Neuronal stem cell (in vitro differentiated cells): Measurements from ENCODE around the gene GMPPB.
A peak's percentile ranks its signal among the peaks of the same experiment; 100 is the strongest.
"Not testable (repeated sequence)": the region's sequence is repeated elsewhere in the genome, so short reads cannot be mapped to it uniquely, and the experiment has no call there.

Source experiments
- DNase-seq: peaks from one replicate; pipeline ENCODE4 v3.0.0-alpha.2; 2013; ENCODE audit warnings: low spot score
- H2AFZ ChIP-seq: one replicate; pipeline ENCODE4 v1.6.1; 2013; ENCODE audit warnings: mild to moderate bottlenecking, low read length, inconsistent platforms
- H2AK5ac ChIP-seq: 2 replicates; pipeline ENCODE4 v1.6.1; 2013; ENCODE audit warnings: low read depth, mild to moderate bottlenecking, inconsistent platforms, low read length, moderate library complexity, mixed read lengths
- H2BK120ac ChIP-seq: 2 replicates; pipeline ENCODE4 v1.6.1; 2013; ENCODE audit warnings: low read depth, mild to moderate bottlenecking, inconsistent platforms, low read length, moderate library complexity, mixed read lengths
- H2BK12ac ChIP-seq: one replicate; pipeline ENCODE4 v1.6.1; 2013; ENCODE audit warnings: low read length, inconsistent platforms
- H2BK15ac ChIP-seq: 2 replicates; pipeline ENCODE4 v1.6.1; 2013; ENCODE audit warnings: mild to moderate bottlenecking, low read length, inconsistent platforms, mixed read lengths
- H2BK5ac ChIP-seq: one replicate; pipeline ENCODE4 v1.6.1; 2013; ENCODE audit warnings: inconsistent platforms, mild to moderate bottlenecking, low read length, moderate library complexity
- H3K14ac ChIP-seq: one replicate; pipeline ENCODE4 v1.6.1; 2013; ENCODE audit warnings: low read length, inconsistent platforms
- H3K18ac ChIP-seq: 2 replicates; pipeline ENCODE4 v1.6.1; 2013; ENCODE audit warnings: low read length, inconsistent platforms
- H3K23ac ChIP-seq: 2 replicates; pipeline ENCODE4 v1.6.1; 2013; ENCODE audit warnings: low read depth, mild to moderate bottlenecking, mixed read lengths, low read length, inconsistent platforms; ENCODE audit not compliant: poor library complexity
- H3K27ac ChIP-seq: replicated peaks from 3 replicates; pipeline ENCODE4 v1.5.1; 2013; ENCODE audit warnings: low read length, inconsistent platforms
- H3K27me3 ChIP-seq, 3 experiments: 2 replicates each; pipeline ENCODE4 v1.6.1; 2013; ENCODE audit warnings: low read length in 3 of 3, mild to moderate bottlenecking in 2 of 3, inconsistent platforms in 1 of 3, low read depth in 1 of 3, mixed read lengths in 1 of 3, moderate library complexity in 1 of 3; ENCODE audit not compliant: control insufficient read depth in 3 of 3, insufficient read depth in 3 of 3
- H3K36me3 ChIP-seq, 2 donors: replicated peaks in 1 of 2; 2 replicates each; pipeline ENCODE4 v1.6.1; 2013; ENCODE audit warnings: low read length in 2 of 2; ENCODE audit not compliant: control insufficient read depth in 2 of 2, insufficient read depth in 2 of 2
- H3K4ac ChIP-seq: 2 replicates; pipeline ENCODE4 v1.6.1; 2013; ENCODE audit warnings: inconsistent platforms, mild to moderate bottlenecking, low read length, moderate library complexity
- H3K4me1 ChIP-seq, 2 donors: 1 replicate in 1 of 2; 2 replicates in 1 of 2; pipeline ENCODE4 v1.6.1; 2013; ENCODE audit warnings: low read length in 2 of 2, low read depth in 1 of 2; ENCODE audit not compliant: control insufficient read depth in 2 of 2, insufficient read depth in 1 of 2
- H3K4me2 ChIP-seq: one replicate; pipeline ENCODE4 v1.6.1; 2013; ENCODE audit warnings: mild to moderate bottlenecking, low read length, inconsistent platforms; ENCODE audit not compliant: insufficient read depth, poor library complexity, severe bottlenecking
- H3K4me3 ChIP-seq, 2 donors: 2 replicates each; pipeline ENCODE4 v1.5.1; 2013; ENCODE audit warnings: low read length in 2 of 2, mild to moderate bottlenecking in 2 of 2, inconsistent platforms in 1 of 2, moderate library complexity in 1 of 2
- H3K79me1 ChIP-seq: one replicate; pipeline ENCODE4 v1.6.1; 2013; ENCODE audit warnings: low read depth, mild to moderate bottlenecking, inconsistent platforms, low read length, moderate library complexity
- H3K9ac ChIP-seq: one replicate; pipeline ENCODE4 v1.6.1; 2013; ENCODE audit warnings: mild to moderate bottlenecking, low read depth, low read length, inconsistent platforms; ENCODE audit not compliant: poor library complexity
- H3K9me3 ChIP-seq, 2 donors: replicated peaks in 1 of 2; 2 replicates each; pipeline versions ENCODE3 to v1.6.1; 2013; ENCODE audit warnings: low read length in 2 of 2, mild to moderate bottlenecking in 2 of 2, inconsistent platforms in 1 of 2, low read depth in 1 of 2, mixed read lengths in 1 of 2, moderate library complexity in 1 of 2; ENCODE audit not compliant: control insufficient read depth in 2 of 2, insufficient read depth in 1 of 2
- H4K8ac ChIP-seq: one replicate; pipeline ENCODE4 v1.6.1; 2013; ENCODE audit warnings: low read depth, mild to moderate bottlenecking, inconsistent platforms, low read length, moderate library complexity
- H4K91ac ChIP-seq: one replicate; pipeline ENCODE4 v1.6.1; 2013; ENCODE audit warnings: low read length, low read depth, mild to moderate bottlenecking, inconsistent platforms; ENCODE audit not compliant: poor library complexity
- WGBS, 2 donors: extraction: QIAGEN DNeasy Blood & Tissue Kit; methylation state at CpG; one replicate each; pipeline ENCODE4 v1.1.7; 2013; ENCODE audit warnings: missing lambda C conversion rate in 2 of 2, mixed read lengths in 1 of 2; ENCODE audit not compliant: insufficient read length in 2 of 2, insufficient replicate concordance in 1 of 2; ENCODE audit errors: extremely low coverage in 2 of 2; 5-methylcytosine and 5-hydroxymethylcytosine counted together

GMPPB gene

DNA sequence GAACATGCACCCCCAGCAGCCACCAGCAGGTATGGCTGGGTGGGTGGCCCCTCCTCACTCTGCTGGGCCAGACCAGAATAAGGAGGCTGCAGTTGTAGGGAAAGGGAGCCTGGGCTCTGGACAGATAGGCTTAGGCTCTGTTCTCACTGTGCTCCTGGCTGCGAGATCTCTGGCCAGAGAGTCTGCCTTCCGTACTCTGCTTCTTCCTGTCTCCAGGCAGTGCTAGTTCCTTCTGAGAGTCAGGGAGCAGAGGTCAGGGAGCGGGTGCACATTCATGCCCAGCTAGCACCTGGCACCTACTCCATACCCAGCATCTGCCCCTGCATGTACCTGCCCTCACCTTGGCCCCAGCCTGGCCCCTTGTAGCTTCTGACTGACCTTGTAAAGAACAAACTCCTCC lies 32.3 kb downstream of the GMPPB start:
- not testable (repeated sequence) for H3K4me1 ChIP-seq, H3K27ac ChIP-seq, H3K18ac ChIP-seq, DNase-seq, H3K4me2 ChIP-seq, H2BK120ac ChIP-seq, H3K9ac ChIP-seq, H3K4ac ChIP-seq, H4K8ac ChIP-seq, H3K14ac ChIP-seq, H2BK5ac ChIP-seq, H3K9me3 ChIP-seq, H2BK12ac ChIP-seq, H2AFZ ChIP-seq, H2BK15ac ChIP-seq, H4K91ac ChIP-seq, H3K27me3 ChIP-seq, H3K23ac ChIP-seq, H3K79me1 ChIP-seq, H3K36me3 ChIP-seq, H2AK5ac ChIP-seq
- peak overlapping the region in 1 of 2 donors; percentile 96 for H3K4me3 ChIP-seq
- WGBS, 2 donors, result no CpG with 5 or more reads among the region's 3 CpGs

DNA sequence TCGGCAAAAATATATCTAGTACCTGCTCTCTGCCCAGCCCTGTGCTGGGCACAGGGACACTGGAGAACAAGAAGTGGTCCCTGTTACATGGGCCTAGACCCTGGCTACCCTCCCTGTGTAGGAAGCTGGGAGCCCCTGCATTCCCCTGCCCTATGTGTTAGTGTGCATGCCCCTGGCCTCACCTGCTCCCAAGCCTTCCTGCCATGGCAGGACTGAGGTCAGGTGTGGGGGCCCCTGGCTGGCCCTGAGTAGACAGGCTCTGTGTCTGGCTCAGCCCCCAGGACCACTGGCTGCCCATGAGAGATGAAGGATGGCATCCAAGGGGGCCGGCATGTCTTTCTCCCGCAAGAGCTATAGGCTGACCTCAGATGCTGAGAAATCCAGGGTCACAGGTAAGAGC lies 32.9 kb downstream of the GMPPB start:
- not testable (repeated sequence) for H3K9me3 ChIP-seq, H2BK5ac ChIP-seq, H4K91ac ChIP-seq, H3K4ac ChIP-seq, H2BK120ac ChIP-seq, H4K8ac ChIP-seq, H3K9ac ChIP-seq, H3K36me3 ChIP-seq, H3K4me1 ChIP-seq, H3K27ac ChIP-seq, H3K14ac ChIP-seq, DNase-seq, H3K79me1 ChIP-seq, H3K23ac ChIP-seq, H3K4me2 ChIP-seq, H3K18ac ChIP-seq, H2BK12ac ChIP-seq, H3K27me3 ChIP-seq, H2AFZ ChIP-seq, H2AK5ac ChIP-seq, H2BK15ac ChIP-seq
- no CpG with 5 or more reads among the region's 3 CpGs for WGBS, 2 donors
- H3K4me3 ChIP-seq, result peak overlapping the region in 1 of 2 donors; percentile 96

DNA sequence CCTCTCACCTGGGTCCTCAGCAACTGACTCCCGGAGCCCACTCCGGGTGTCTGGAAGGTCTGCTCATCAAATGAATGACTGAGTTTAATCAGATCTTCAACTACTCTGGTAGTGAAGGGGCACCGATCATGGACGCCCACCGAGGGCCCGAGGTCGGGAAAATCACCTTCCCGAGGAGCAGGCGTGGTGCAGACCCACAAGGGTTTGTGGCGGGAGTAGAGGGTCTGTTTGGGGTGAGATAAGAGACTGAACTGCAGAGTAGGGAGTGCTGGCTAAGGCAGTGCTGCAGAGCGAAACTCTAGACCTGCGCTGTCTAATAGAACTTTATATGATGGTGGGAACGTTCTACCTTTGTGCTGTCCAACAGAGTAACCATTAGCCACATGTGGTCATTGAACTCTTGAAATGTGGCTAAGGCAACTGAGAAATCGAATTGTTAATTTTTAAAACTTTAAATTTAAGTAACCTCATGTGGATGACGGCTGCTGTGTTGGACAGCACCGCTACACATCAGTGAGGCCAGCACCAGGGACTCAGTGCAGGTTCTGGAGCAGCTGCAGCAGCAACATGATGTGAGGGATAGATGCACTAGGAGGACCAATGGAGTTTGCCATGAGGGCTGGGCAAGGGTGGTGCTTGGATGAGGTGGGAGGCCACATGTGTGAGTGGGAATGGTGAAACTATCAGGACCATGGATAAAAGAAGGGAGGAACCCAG lies 33.7 kb downstream of the GMPPB start:
- Histone ChIP-seq H2BK12ac (peak overlapping the region; percentile 22), H3K9ac (peak overlapping the region; percentile 70), H3K4me3 (peak overlapping the region; percentile 86 to 96), H3K14ac (peak overlapping the region; percentile 38), H3K18ac (peak overlapping the region; percentile 17), H3K4me2 (peak overlapping the region; percentile 97), H2AK5ac (peak overlapping the region; percentile 43), H2AFZ (peak overlapping the region; percentile 94), H2BK5ac (peak overlapping the region; percentile 82)
- H4K91ac ChIP-seq, H2BK15ac ChIP-seq, H2BK120ac ChIP-seq, H3K27me3 ChIP-seq, H3K36me3 ChIP-seq, H3K4ac ChIP-seq, H3K27ac ChIP-seq, H4K8ac ChIP-seq, H3K9me3 ChIP-seq, H3K4me1 ChIP-seq, DNase-seq, H3K79me1 ChIP-seq, H3K23ac ChIP-seq: not testable (repeated sequence)
- no CpG with 5 or more reads among the region's 16 CpGs for WGBS, 2 donors

DNA sequence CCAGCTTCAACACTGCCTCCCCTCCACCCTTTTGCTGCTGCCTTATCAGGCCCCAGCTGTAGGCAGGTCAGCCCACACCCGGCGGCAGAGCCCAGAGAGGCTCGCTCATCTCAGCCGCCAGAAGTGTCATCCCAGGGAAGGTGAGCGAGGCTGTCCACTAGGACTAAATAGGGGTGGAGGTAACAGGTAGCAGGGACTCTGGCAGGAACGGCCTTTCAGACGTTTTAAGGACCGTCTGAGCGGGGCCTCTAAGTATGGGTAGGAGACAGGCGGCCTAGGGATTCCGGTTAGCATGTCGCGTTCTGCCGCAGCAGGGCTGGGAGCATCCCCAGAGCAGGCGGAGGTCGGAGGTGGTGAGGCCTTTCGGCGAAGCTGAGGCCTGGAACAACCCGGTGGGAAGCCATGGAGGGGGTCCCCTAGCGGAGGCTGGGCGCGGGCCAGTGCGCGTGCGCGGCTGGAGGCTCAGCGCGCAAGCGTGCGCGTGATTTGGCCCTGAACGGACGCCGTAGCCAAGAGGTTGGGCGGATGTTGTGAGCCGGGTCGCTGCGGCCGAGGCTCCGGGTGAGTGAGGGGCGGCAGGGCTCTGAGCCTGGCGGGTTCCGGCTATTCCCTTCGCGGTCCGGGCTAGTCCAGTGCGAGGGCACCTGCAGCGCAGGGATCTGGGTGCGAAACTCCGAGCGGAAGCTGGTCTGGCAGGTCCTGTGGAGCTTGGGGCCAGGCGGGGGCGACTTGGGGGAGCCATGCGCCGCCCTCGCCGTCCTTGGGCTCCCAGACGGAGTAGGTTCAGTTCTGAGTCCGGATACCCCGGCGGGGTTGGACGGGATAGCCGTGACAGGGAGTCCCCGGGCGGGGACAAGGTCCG lies 34.5 kb downstream of the GMPPB start, which contains the start of the genes MST1 and RNF123:
TSS of gene MST1 (minus strand) at position 429 of the 862 bp plus-strand sequence. CDS start 783 bp downstream, outside the sequence.
TSS of gene RNF123 (plus strand) at position 512 of the 862 bp plus-strand sequence. CDS start 1,609 bp downstream, outside the sequence.
- Histone ChIP-seq H2AFZ (peak within 1 kb of the TSS; percentile 94), H2AK5ac (peak within 1 kb of the TSS; percentile 94), H2BK12ac (peak within 1 kb of the TSS; percentile 87), H2BK15ac (peak within 1 kb of the TSS; percentile 54), H3K4me3 (peak within 1 kb of the TSS; percentile 86 to 96), H3K9me3 (no peaks in the 10 kb centered on the region), H3K4me1 (peaks cover 4 to 6% of the 10 kb centered on the region in 2 donors), H3K9ac (peak within 1 kb of the TSS; percentile 99), H3K4me2 (peak within 1 kb of the TSS; percentile 97), H3K36me3 (peaks cover 2 to 6% of the 10 kb centered on the region in 2 donors), H3K4ac (peak within 1 kb of the TSS; percentile 58), H4K91ac (no peak within 1 kb of the TSS), H2BK5ac (peak within 1 kb of the TSS; percentile 82), H3K79me1 (peaks cover 6% of the 10 kb centered on the region), H3K14ac (peak within 1 kb of the TSS; percentile 92), H4K8ac (no peak within 1 kb of the TSS), H3K27ac (peak within 1 kb of the TSS; percentile 24), H3K18ac (peak within 1 kb of the TSS; percentile 98), H3K27me3 (peaks cover 0 to 3% (median 0%) of the 10 kb centered on the region in 3 experiments), H2BK120ac (peak within 1 kb of the TSS; percentile 76), H3K23ac (peak within 1 kb of the TSS; percentile 85)
- WGBS, 2 donors, result no CpG with 5 or more reads among the region's 66 CpGs
- DNase-seq, result peak; percentile 93
